ENCODE measurements around the gene TARS2. TPM values are rescaled to one million over a fixed set of nuclear protein-coding genes. Genes with fewer than 3 reads are reported as not detected.

TARS2 gene
- total RNA-seq, 4 donors from 2014 or later, result 9.7 to 25.1 (median 16.5) TPM

DNA sequence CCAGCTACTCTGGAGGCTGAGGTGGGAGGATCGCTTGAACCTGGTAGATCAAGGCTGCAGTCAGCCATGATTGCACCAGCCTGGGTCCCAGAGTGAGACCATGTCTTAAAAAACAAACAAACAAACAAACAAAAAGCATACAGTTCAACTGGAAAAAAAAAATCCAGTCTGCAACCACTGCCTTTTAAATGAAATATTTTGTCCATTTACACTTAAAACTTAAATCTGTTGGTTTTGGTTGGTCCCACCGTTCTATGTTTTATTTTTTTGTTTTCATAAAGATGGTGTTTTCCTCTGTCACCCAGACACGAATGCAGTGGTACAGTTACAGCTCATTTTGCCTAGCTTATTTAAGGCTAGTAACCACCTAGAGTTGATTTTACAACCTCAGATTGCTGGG is 38.1 kb downstream of the TARS2 start:
- no peak overlapping the region for H3K4me3 ChIP-seq (ENCODE audit: low read depth, poor library complexity, severe bottlenecking)
- no peak for TF ChIP-seq POLR2A (IDR thresholded peaks at IDR 0.05)
- TF ChIP-seq CTCF (IDR thresholded peaks at IDR 0.05), result no peak
- no peak for DNase-seq (ENCODE audit: low spot score in 2 of 2)
- WGBS, 2 donors, result 90% methylated on average over 3 of the region's 3 CpGs
- intact Hi-C loops (cut with DNase I; ENCODE audit: low total_unique reads), result no loop called here

DNA sequence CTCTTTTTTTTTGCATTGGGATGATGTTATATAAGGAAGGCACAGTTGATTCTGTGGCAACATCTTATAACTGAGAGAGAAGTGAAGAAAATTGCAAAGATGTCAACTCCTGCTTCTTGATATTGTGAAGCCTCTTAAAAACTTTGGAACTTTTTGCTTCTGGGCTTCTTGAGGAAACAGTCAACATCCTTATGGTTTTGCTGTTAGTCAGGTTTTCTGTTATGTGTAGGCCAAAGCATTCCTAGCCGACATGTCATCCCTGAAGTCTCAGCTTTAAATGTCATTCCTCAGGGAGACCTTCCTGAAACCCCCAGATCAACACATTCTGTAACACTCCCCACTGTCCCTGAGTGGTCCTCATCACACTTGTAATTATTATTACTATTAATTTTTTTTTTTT is 41.0 kb downstream of the TARS2 start:
- H3K4me3 ChIP-seq (ENCODE audit: low read depth, poor library complexity, severe bottlenecking), result no peak overlapping the region
- no peak for DNase-seq (ENCODE audit: low spot score in 2 of 2)
- WGBS, 2 donors, result 83 to 86% methylated on average over 1 of the region's 1 CpG
- intact Hi-C loops (cut with DNase I; ENCODE audit: low total_unique reads), result no loop called here
- TF ChIP-seq POLR2A (IDR thresholded peaks at IDR 0.05) (no peak), CTCF (IDR thresholded peaks at IDR 0.05) (no peak)

- WGBS, 2 donors, result 21 to 26% methylated on average over 4 of the region's 4 CpGs
- no peak for DNase-seq (ENCODE audit: low spot score in 2 of 2)
- intact Hi-C loops (cut with DNase I; ENCODE audit: low total_unique reads), result no loop called here
- TF ChIP-seq POLR2A (IDR thresholded peaks at IDR 0.05) (no peak), CTCF (IDR thresholded peaks at IDR 0.05) (no peak)
- H3K4me3 ChIP-seq (ENCODE audit: low read depth, poor library complexity, severe bottlenecking), result no peak overlapping the region
These were observed 41.8 kb downstream of the TARS2 start for GRCh38 chr1:150529017-150529416.

GRCh38 chr1:150530491-150531159 is 43.4 kb downstream of the TARS2 start:
- TF ChIP-seq CTCF (IDR thresholded peaks at IDR 0.05) (no peak), POLR2A (IDR thresholded peaks at IDR 0.05) (no peak)
- intact Hi-C loops (cut with DNase I; ENCODE audit: low total_unique reads), result no loop called here
- 96% methylated on average over 14 of the region's 14 CpGs for WGBS, 2 donors
- no peak overlapping the region for H3K4me3 ChIP-seq (ENCODE audit: low read depth, poor library complexity, severe bottlenecking)
- DNase-seq (ENCODE audit: low spot score in 2 of 2), result no peak

GRCh38 chr1:150532860-150533259 is 45.6 kb downstream of the TARS2 start:
- H3K4me3 ChIP-seq (ENCODE audit: low read depth, poor library complexity, severe bottlenecking), result no peak overlapping the region
- WGBS, 2 donors, result 33 to 39% methylated on average over 5 of the region's 5 CpGs
- intact Hi-C loops (cut with DNase I; ENCODE audit: low total_unique reads), result no loop called here
- no peak for TF ChIP-seq CTCF (IDR thresholded peaks at IDR 0.05)
- no peak for TF ChIP-seq POLR2A (IDR thresholded peaks at IDR 0.05)
- no peak for DNase-seq (ENCODE audit: low spot score in 2 of 2)

DNA sequence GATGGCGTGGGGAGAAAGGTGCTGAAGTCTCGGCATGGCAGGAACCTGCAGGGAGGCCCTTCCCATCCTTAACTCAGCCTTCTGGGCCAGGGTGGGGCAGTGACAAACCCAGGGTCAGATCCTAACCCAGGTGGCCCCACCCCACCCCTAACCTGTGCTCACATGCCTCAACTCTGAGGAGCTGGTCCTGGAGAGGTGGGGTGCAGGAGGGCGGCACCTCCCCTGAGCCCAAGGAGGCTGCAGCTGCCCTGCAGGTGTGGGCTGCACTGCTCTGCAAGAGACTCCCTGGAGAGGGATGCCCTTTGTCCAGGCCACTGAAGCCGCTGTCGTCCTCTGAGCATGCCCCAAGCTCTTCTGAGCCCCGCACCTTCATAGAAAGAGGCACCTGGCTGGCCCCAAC is 46.8 kb downstream of the TARS2 start:
- no peak overlapping the region for H3K4me3 ChIP-seq (ENCODE audit: low read depth, poor library complexity, severe bottlenecking)
- TF ChIP-seq CTCF (IDR thresholded peaks at IDR 0.05) (no peak), POLR2A (IDR thresholded peaks at IDR 0.05) (no peak)
- DNase-seq (ENCODE audit: low spot score in 2 of 2), result no peak
- 49 to 70% methylated on average over 6 of the region's 6 CpGs for WGBS, 2 donors
- intact Hi-C loops (cut with DNase I; ENCODE audit: low total_unique reads), result no loop called here
